C1 segment of cervical spinal cord (tissue), 14 donors: ENCODE data around the gene ENOPH1.
"Not testable (repeated sequence)": the region's sequence is repeated elsewhere in the genome, so short reads cannot be mapped to it uniquely, and the experiment has no call there.

Source experiments
- DNase-seq, 14 donors: peaks; one replicate each; lab custom pipeline; 2025; lab: John Stamatoyannopoulos, UW

The ENOPH1 gene

GRCh38 chr4:82469791-82470345 is 39.5 kb downstream of the ENOPH1 start:
- DNase-seq: peak in 1 of 14 donors; percentile 5

- not testable (repeated sequence) for DNase-seq
Observed at GRCh38 chr4:82473080-82473479, 42.7 kb downstream of the ENOPH1 start.

DNA sequence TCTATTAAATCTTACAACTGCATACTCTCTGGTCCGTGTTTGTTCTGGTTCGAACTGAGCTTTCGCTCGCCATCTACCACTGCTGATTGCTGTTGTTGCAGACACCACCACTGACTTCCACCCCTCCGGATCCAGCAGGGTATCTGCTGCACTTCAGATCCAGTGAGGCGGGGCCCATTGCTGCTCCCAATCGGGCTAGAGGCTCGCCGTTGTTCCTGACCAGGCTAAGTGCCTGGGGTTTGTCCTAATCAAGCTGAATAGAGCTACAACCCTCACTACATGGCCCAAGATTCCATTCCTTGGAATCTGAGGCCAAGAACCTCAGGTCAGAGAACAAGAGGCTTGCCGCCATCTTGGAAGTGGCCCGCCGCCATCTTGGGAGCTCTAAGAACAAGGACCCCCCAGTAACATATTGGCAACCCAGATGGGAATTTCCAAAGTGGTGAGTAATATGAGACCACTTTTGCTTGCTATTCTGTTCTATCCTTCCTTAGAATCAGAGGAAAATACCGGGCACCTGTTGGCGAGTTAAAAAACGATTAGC is 43.3 kb downstream of the ENOPH1 start:
- no peak for DNase-seq

- not testable (repeated sequence) for DNase-seq
Observed at GRCh38 chr4:82475931-82476330, 45.5 kb downstream of the ENOPH1 start.

DNA sequence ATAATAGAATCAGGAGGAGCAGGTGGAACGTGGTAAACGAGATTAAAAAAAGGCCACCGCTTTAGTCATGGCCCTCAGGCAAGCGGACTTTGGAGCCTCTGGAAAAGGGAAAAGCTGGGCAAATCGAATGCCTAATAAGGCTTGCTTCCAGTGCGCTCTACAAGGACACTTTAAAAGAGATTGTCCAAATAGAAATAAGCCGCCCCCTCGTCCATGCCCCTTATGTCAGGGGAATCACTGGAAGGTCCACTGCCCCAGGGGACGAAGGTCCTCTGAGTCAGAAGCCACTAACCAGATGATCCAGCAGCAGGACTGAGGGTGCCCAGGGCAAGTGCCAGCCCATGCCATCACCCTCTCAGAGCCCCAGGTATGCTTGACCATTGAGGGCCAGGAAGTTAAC is 47.1 kb downstream of the ENOPH1 start:
- DNase-seq: not testable (repeated sequence)

DNA sequence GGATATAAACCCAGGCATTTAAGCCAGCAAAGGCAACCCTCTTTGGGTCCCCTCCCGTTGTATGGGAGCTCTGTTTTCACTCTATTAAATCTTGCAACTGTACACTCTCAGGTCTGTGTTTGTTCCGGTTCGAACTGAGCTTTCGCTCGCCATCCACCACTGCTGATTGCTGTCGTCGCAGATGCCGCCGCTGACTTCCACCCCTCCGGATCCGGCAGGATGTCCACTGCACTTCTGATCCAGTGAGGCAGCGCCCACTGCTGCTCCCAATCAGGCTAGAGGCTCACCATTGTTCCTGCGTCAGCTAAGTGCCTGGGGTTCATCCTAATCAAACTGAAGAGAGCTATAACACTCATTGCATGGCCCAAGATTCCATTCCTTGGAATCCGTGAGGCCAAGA is 49.2 kb downstream of the ENOPH1 start:
- DNase-seq: no peak

- no peak for DNase-seq
Observed at GRCh38 chr4:82480771-82481505, 50.5 kb downstream of the ENOPH1 start.

DNA sequence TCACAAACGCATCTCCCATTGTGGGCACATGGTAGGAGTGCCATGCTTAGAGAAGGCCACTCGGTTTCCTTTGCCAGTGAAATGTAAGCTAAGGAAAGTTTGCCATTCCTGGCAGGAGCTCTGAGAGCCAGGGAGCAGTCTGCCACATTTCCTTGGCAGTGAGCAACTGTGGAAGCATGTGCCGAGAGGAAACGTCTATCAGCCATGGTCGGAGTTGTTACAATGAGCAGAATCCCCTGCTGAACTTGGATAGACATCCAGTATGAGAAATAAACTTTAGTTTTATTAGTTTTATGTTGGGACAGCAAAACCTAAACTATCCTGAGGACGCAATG is 51.1 kb downstream of the ENOPH1 start:
- no peak for DNase-seq

DNA sequence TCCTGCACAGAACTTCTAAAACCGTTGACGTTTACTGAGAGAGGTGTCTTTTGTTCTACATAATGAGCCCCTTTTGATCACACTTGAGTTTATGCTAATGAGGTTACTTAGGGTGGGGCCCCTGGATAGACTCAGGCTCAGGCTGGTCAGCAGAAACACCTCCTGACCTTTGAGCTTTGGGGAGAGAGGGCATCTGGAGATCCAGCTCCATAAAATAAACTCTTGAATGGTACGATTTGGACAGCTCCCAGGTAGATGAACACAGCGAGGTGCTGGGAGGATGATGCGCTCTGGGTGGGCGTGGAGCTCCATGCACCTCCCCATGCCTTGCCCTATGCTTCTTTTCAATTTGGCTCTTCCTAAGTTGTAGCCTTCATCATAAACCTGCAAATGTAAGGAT is 52.0 kb downstream of the ENOPH1 start:
- DNase-seq: no peak

GRCh38 chr4:82484996-82485783 is 54.8 kb downstream of the ENOPH1 start:
- peak in 1 of 14 donors; percentile 8 for DNase-seq

DNA sequence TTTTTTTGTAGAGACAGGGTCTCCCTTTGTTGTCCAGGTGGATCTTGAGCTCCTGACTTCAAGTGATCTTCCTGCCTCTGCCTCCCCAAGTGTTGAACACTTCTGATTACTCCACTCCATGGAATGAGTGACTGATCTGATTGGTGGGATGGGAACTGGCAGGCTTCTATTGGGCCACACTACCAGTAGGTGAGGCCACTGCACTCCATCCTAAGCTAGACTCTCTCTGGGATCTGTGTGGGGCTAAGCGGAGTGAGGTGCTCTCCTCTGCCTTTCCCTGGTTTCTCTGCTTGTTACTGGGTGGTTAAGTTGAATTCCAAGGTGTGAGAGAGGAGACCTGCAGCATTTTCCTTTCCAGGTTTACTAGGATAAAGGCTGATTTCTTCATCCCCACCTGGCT is 58.7 kb downstream of the ENOPH1 start:
- DNase-seq: no peak

DNA sequence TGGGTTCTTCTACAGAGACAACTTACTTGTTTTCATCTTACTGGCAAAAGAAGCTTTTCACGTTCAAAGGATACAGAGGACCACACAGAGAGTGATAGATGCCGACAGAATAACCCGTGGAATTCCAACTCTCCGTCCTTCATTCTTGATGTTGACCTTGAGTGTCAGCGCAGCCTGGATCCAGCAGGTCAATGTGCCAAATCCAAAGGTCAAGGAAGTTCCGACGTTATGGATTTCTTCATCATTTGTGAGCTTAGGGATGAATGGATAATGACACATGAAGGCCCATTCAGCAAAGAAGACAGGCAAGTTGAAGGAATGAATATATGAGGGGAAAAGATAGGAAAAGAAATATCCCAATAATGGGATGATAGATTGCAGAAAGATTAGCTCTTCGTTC is 59.6 kb downstream of the ENOPH1 start:
- DNase-seq: no peak

DNA sequence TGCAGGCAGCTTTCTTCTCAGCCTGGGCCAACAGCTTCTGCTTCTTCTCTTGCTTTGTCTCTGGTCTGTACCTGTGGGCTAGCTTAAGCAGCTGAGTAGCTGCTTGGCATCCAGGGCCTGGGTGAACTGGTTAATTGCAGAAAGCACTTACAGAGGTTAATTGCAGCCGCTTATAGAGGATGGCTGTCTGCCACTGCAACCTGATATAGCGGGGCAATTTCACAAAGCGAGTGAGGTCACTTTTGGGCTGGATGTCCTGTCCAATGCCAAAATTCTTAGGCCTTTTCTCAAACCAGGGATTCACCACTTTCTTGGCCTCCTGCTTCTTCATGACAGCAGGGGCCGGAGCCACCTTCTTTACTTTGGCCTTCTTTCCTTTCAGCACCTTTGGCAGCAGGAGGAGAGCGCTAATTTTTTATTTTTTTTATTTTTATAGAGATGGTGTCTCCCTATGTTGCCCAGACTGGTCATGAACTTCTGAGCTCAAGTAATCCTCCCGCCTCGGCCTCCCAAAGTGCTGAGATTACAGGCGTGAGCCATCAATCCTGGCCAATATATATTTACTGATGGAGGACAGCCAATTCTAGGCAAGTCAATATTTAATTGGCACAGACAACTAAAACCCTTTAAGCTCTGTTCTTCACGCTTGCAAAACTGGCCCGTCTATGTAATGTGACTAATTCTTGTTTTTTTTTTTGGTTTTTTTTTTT is 61.0 kb downstream of the ENOPH1 start:
- DNase-seq: no peak

DNA sequence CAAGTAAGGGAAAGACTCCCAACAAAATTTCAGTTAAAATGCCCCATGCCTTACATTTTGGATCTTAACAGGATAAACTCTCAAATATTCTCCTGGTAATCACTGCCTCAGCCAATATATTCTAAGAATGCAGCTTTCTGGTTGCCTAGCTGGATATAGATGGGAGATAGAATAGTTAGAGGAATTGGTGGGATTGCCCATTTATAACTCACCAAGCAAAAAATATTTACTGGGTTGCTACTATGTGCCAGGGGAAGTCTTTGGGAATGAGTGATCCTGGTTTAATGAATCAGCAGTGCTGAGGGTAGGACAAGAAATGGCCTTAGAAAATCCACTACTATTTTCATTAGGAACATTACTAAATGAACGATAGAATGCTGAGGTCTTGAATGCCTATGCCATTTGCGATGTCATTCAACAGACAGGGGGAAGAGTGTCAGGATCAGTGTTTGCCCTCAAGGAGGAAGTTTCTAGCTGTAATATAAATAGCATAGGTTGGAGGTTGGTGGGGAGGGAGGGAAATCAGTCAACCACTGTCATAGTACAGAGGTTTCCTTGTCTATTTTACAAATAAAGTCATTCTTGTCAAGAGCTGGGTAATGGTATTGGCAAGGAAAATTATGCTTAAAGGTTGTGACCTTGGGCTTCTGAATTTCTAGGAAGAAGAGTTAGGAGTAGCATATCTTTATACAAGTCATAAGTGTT is 63.5 kb downstream of the ENOPH1 start:
- DNase-seq: no peak

DNA sequence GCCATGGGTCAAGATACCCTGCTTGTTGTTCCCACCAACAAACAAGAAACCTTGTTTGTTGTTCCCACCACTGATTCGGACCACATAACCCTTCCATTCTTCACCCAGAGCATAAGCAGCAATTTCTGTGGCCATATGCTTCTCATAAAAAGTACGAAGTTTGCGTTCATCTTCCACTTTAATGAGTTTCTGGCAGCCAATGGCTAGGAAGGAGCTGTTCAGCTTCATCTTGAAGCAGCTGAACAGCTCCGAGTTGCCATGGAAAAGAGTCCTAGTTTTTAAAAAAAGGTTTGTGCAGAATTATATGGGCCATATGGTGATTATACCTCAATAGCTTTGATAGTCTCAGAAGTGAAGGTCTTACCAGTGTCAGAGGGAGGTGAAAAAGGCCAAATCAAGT is 65.3 kb downstream of the ENOPH1 start:
- no peak for DNase-seq

DNA sequence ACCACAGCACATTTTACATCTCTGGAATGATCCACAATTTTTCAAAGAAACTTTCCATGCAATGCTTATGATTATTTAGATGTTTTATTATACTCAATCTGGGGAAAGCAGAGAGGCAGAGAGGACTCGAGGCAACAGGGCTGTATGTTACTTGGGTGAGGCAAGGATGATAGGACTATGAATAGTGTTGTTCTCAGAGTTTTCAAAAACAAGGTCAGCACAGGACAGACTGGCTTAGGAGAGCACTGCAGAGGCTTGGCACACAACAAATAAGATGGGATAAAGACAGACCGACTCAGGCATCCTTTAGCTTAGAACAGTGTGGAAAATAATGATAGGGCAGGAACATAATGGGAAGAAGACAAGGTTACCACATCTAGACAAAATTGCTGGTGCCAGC is 66.0 kb downstream of the ENOPH1 start:
- no peak for DNase-seq

- no peak for DNase-seq
Observed at GRCh38 chr4:82499738-82500434, 69.5 kb downstream of the ENOPH1 start.

DNA sequence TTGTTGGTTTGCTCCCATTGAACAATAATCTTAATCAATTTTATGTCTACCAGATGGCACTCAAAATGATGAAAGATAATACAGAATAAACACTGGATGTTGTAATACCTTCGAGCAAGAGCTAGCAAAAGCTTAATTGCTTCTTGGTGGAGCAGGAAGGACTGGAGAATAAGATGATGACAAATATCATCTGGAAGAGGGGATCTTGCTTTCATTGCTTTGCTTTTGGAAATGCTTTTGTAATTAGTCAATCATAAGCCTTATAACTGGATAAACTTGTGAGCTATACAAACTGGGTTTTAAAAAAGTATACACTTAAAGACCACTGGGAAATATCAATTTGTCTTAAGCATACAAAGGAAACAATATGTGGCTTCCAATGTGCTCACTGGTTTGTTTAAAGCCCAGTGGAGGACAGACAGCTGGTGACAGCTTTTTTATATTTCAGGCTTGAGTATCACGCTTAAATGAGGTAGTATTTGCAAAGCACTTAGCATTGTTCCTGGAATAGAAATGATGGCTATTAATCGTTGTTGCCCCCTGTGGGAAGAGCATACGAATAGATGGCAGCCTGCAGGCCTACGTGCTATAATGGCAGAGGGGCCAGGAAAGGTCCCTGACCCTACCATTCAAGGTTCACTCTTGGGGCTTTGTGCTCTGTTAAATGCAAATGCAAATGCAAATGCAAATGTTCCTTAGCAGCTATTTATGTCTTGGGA is 70.2 kb downstream of the ENOPH1 start:
- no peak for DNase-seq

GRCh38 chr4:82501154-82501442 is 70.7 kb downstream of the ENOPH1 start:
- DNase-seq: no peak

DNA sequence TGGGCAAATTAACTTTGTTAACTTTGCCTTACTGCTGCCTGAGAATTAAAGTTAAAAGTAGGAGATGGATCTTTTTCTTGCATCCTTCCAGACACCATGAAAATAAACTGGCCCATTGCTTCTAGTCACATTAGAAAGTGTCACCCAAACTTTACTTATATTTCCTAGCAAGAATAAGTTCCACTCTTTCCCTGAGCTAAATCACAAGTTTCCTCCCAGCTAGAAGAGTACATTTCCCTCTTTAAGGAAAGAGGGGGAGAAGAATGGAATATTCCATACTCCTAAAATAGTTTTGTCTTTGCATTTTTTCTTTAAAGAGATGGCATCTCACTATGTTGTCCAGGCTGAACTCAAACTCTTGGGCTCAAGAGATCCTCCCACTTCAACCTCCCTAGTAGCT is 77.6 kb downstream of the ENOPH1 start:
- DNase-seq: no peak
